ENCODE measurements around the gene BTBD9.

Gene BTBD9

DNA sequence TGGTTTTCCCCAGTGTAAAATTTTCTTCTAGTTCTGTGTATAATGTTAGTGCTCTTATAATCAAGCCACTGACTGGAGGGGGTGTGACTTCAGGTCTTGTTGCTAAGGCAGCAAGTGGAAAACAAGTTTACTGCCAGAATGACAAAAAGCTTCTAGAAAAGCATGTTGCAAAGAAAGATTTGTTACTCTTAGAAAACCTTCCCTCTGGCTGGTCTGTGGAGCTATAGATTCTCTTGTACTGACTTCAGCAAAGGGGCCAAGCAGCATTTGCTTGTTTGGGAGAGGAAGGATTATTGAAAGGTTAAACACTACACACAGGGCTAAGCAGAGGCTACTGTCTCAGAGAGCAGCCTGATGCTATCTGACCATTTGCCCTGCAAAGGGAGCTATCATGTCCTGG lies 288.8 kb downstream of the BTBD9 start:
- DNase-seq (no peak), ATAC-seq (ENCODE audit: insufficient read depth, low read depth) (no peak)
- Histone ChIP-seq H4K20me1 (ENCODE audit: insufficient read depth, low read length) (no peaks in the 10 kb centered on the region; the same call in 1 of the 2 replicates), H3K9ac (ENCODE audit: low read depth, low read length) (no peak overlapping the region), H3K27me3 (ENCODE audit: insufficient read depth, low read length, poor library complexity) (no peaks in the 10 kb centered on the region), H2AFZ (ENCODE audit: low read depth, low read length) (no peak overlapping the region), H3K36me3 (ENCODE audit: insufficient read depth, low read length) (no peaks in the 10 kb centered on the region), H3K9me3 (ENCODE audit: insufficient read depth, low read length, severe bottlenecking) (no peaks in the 10 kb centered on the region), H3K4me1 (ENCODE audit: insufficient read depth, low read length) (no peaks in the 10 kb centered on the region), H3K79me2 (ENCODE audit: insufficient read depth, low read length) (no peaks in the 10 kb centered on the region), H3K4me2 (ENCODE audit: insufficient read depth, low read length) (no peak overlapping the region), H3K27ac (ENCODE audit: low read length) (no peak overlapping the region), H3K4me3 (ENCODE audit: low read depth in 1 of 2, low read length in 2 of 2) (no peak overlapping the region)
- TF ChIP-seq EZH2 (IDR thresholded peaks at IDR 0.05; ENCODE audit: borderline replicate concordance, low read depth, low read length, severe bottlenecking), result no peak
- TF ChIP-seq, protein P1, sequence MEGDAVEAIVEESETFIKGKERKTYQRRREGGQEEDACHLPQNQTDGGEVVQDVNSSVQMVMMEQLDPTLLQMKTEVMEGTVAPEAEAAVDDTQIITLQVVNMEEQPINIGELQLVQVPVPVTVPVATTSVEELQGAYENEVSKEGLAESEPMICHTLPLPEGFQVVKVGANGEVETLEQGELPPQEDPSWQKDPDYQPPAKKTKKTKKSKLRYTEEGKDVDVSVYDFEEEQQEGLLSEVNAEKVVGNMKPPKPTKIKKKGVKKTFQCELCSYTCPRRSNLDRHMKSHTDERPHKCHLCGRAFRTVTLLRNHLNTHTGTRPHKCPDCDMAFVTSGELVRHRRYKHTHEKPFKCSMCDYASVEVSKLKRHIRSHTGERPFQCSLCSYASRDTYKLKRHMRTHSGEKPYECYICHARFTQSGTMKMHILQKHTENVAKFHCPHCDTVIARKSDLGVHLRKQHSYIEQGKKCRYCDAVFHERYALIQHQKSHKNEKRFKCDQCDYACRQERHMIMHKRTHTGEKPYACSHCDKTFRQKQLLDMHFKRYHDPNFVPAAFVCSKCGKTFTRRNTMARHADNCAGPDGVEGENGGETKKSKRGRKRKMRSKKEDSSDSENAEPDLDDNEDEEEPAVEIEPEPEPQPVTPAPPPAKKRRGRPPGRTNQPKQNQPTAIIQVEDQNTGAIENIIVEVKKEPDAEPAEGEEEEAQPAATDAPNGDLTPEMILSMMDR (IDR thresholded peaks at IDR 0.05; ENCODE audit: borderline replicate concordance, extremely low read depth, low read length, poor library complexity, severe bottlenecking), result no peak

DNA sequence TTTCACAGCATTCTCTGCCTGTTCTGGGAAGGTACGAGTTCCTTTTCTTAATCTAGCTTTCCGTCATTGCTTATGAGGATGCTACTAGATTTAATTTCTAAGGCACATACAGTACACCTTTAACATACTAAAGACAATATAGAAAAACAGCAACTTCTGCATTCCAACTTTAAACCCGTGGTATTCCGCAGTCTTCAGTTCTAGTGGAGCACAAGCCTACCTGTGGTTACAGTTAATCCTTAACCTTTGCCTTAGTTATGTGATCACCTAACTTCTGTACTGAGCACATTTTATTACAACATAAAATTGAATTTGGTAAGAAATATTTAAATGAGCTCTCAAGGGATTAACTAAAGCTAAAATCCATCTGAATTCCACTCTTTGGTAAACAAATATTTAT lies 289.5 kb downstream of the BTBD9 start:
- TF ChIP-seq EZH2 (IDR thresholded peaks at IDR 0.05; ENCODE audit: borderline replicate concordance, low read depth, low read length, severe bottlenecking), result no peak
- TF ChIP-seq, protein P1 (IDR thresholded peaks at IDR 0.05; ENCODE audit: borderline replicate concordance, extremely low read depth, low read length, poor library complexity, severe bottlenecking), result no peak
- H3K4me1 ChIP-seq (ENCODE audit: insufficient read depth, low read length), result no peaks in the 10 kb centered on the region
- no peaks in the 10 kb centered on the region for H3K79me2 ChIP-seq (ENCODE audit: insufficient read depth, low read length)
- ATAC-seq (ENCODE audit: insufficient read depth, low read depth) (no peak), DNase-seq (no peak)
- H3K27ac ChIP-seq (ENCODE audit: low read length), result no peak overlapping the region
- no peaks in the 10 kb centered on the region for H3K27me3 ChIP-seq (ENCODE audit: insufficient read depth, low read length, poor library complexity)
- no peaks in the 10 kb centered on the region for H3K9me3 ChIP-seq (ENCODE audit: insufficient read depth, low read length, severe bottlenecking)
- H2AFZ ChIP-seq (ENCODE audit: low read depth, low read length), result no peak overlapping the region
- H3K9ac ChIP-seq (ENCODE audit: low read depth, low read length), result no peak overlapping the region
- H4K20me1 ChIP-seq (ENCODE audit: insufficient read depth, low read length), result no peaks in the 10 kb centered on the region; the same call in 1 of the 2 replicates
- H3K4me2 ChIP-seq (ENCODE audit: insufficient read depth, low read length), result no peak overlapping the region
- H3K36me3 ChIP-seq (ENCODE audit: insufficient read depth, low read length), result no peaks in the 10 kb centered on the region
- no peak overlapping the region for H3K4me3 ChIP-seq (ENCODE audit: low read depth in 1 of 2, low read length in 2 of 2)

DNA sequence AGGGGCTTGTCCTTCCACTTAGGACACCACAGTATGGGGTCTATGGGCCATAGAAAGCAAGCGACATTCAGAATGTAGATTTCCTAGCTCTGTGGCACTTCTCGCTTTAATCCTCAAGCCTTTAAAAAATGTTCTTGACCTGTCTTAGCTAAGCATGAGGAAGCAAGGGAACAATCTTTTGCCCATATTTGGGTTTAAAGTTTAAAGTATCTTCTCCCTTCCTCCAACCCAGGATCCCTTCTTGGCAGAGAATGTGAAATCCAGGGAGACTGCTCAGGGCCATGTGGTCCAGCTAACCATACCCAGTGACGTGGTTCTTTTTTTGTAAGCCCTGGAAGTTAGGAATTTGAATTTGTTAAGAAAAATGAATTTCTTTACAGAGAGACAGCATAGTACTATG lies 289.9 kb downstream of the BTBD9 start:
- no peaks in the 10 kb centered on the region; the same call in 1 of the 2 replicates for H4K20me1 ChIP-seq (ENCODE audit: insufficient read depth, low read length)
- H3K9ac ChIP-seq (ENCODE audit: low read depth, low read length), result no peak overlapping the region
- H3K9me3 ChIP-seq (ENCODE audit: insufficient read depth, low read length, severe bottlenecking), result no peaks in the 10 kb centered on the region
- H3K27me3 ChIP-seq (ENCODE audit: insufficient read depth, low read length, poor library complexity), result no peaks in the 10 kb centered on the region
- H3K79me2 ChIP-seq (ENCODE audit: insufficient read depth, low read length), result no peaks in the 10 kb centered on the region
- ATAC-seq (ENCODE audit: insufficient read depth, low read depth) (no peak), DNase-seq (no peak)
- no peak overlapping the region for H2AFZ ChIP-seq (ENCODE audit: low read depth, low read length)
- H3K27ac ChIP-seq (ENCODE audit: low read length), result no peak overlapping the region
- no peak overlapping the region for H3K4me3 ChIP-seq (ENCODE audit: low read depth in 1 of 2, low read length in 2 of 2)
- H3K4me2 ChIP-seq (ENCODE audit: insufficient read depth, low read length), result no peak overlapping the region
- TF ChIP-seq, protein P1 (IDR thresholded peaks at IDR 0.05; ENCODE audit: borderline replicate concordance, extremely low read depth, low read length, poor library complexity, severe bottlenecking), result no peak
- no peak for TF ChIP-seq EZH2 (IDR thresholded peaks at IDR 0.05; ENCODE audit: borderline replicate concordance, low read depth, low read length, severe bottlenecking)
- no peaks in the 10 kb centered on the region for H3K36me3 ChIP-seq (ENCODE audit: insufficient read depth, low read length)
- no peaks in the 10 kb centered on the region for H3K4me1 ChIP-seq (ENCODE audit: insufficient read depth, low read length)

DNA sequence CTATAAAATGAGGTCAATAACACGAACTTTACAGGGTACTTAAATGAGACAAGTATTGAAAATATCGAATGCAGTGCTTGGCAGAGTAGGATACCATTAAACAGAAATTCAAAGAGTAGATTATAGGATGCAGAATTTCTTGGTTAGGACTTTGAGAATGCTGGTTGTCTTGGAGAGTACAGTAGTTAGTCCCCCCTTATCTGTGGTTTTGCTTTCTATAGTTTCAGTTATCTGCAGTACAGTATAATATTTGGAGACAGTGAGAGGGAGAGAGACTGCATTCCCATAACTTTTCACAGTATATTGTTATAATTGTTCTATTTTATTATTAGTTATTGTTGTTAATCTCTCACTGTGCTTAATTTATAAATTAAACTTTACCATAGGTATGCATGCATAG lies 290.5 kb downstream of the BTBD9 start:
- ATAC-seq (ENCODE audit: insufficient read depth, low read depth), result no peak

More for the DNA sequence above, 290.5 kb downstream of the BTBD9 start:
- Histone ChIP-seq H3K27me3 (ENCODE audit: insufficient read depth, low read length, poor library complexity) (no peaks in the 10 kb centered on the region), H3K4me3 (ENCODE audit: low read depth in 1 of 2, low read length in 2 of 2) (no peak overlapping the region), H3K27ac (ENCODE audit: low read length) (no peak overlapping the region), H3K4me2 (ENCODE audit: insufficient read depth, low read length) (no peak overlapping the region), H3K9me3 (ENCODE audit: insufficient read depth, low read length, severe bottlenecking) (no peaks in the 10 kb centered on the region), H3K4me1 (ENCODE audit: insufficient read depth, low read length) (no peaks in the 10 kb centered on the region), H3K79me2 (ENCODE audit: insufficient read depth, low read length) (no peaks in the 10 kb centered on the region), H3K36me3 (ENCODE audit: insufficient read depth, low read length) (no peaks in the 10 kb centered on the region), H4K20me1 (ENCODE audit: insufficient read depth, low read length) (no peaks in the 10 kb centered on the region; the same call in 1 of the 2 replicates), H2AFZ (ENCODE audit: low read depth, low read length) (no peak overlapping the region), H3K9ac (ENCODE audit: low read depth, low read length) (no peak overlapping the region)
- no peak for TF ChIP-seq EZH2 (IDR thresholded peaks at IDR 0.05; ENCODE audit: borderline replicate concordance, low read depth, low read length, severe bottlenecking)
- TF ChIP-seq, protein P1 (IDR thresholded peaks at IDR 0.05; ENCODE audit: borderline replicate concordance, extremely low read depth, low read length, poor library complexity, severe bottlenecking), result no peak
- DNase-seq, result no peak

Data from DND-41 (cell line).